Activated naive CD8-positive, alpha-beta T cell treated with anti-CD3 and anti-CD28 coated beads for 36 hours (primary cell): Measurements from ENCODE around the gene PRRC2B. TPM values are rescaled to one million over a fixed set of nuclear protein-coding genes. Genes with fewer than 3 reads are reported as not detected.

Experiments used
- DNase-seq: peaks from one replicate; pipeline ENCODE4 v3.0.0; 2021
- H3K27ac Mint-ChIP-seq: one replicate; pipeline ENCODE4 v1.8.0; 2022; ENCODE audit warnings: mild to moderate bottlenecking, moderate library complexity, mixed read lengths
- H3K27me3 Mint-ChIP-seq: one replicate; pipeline ENCODE4 v1.8.0; 2022; ENCODE audit warnings: mild to moderate bottlenecking, mixed read lengths
- H3K36me3 Mint-ChIP-seq: one replicate; pipeline ENCODE4 v1.8.0; 2021; ENCODE audit warnings: mild to moderate bottlenecking, mixed read lengths
- H3K4me1 Mint-ChIP-seq: one replicate; pipeline ENCODE4 v1.8.0; 2021; ENCODE audit warnings: mixed read lengths
- H3K4me3 Mint-ChIP-seq: one replicate; pipeline ENCODE4 v1.8.0; 2022; ENCODE audit warnings: mild to moderate bottlenecking, moderate library complexity, mixed read lengths
- H3K9me3 Mint-ChIP-seq: one replicate; pipeline ENCODE4 v1.8.0; 2022; ENCODE audit warnings: mixed read lengths
- total RNA-seq, 2 experiments: library from RNA; stranded (reverse); gene quantifications; one replicate each; pipeline ENCODE4 v1.2.3, GENCODE V29; 2021

The PRRC2B gene
- total RNA-seq, 2 experiments from 2014 or later = 128 to 135 TPM

GRCh38 chr9:131429121-131430012 is 35.5 kb downstream of the PRRC2B start:
- Mint-ChIP-seq H3K9me3 (no peaks in the 10 kb centered on the region), H3K27me3 (no peaks in the 10 kb centered on the region), H3K36me3 (peaks cover 43% of the 10 kb centered on the region), H3K4me1 (peaks cover 38% of the 10 kb centered on the region), H3K4me3 (no peak overlapping the region), H3K27ac (peak overlapping the region; percentile 56)
- no peak for DNase-seq

GRCh38 chr9:131432050-131432449 is 38.2 kb downstream of the PRRC2B start:
- Mint-ChIP-seq H3K4me1 (peaks cover 33% of the 10 kb centered on the region), H3K9me3 (no peaks in the 10 kb centered on the region), H3K27me3 (no peaks in the 10 kb centered on the region), H3K4me3 (no peak overlapping the region), H3K27ac (peak overlapping the region; percentile 12), H3K36me3 (peaks cover 30% of the 10 kb centered on the region)
- DNase-seq = no peak

- H3K9me3 Mint-ChIP-seq = no peaks in the 10 kb centered on the region
- DNase-seq = no peak
- no peak overlapping the region for H3K4me3 Mint-ChIP-seq
- H3K36me3 Mint-ChIP-seq = peaks cover 29% of the 10 kb centered on the region
- peaks cover 31% of the 10 kb centered on the region for H3K4me1 Mint-ChIP-seq
- H3K27me3 Mint-ChIP-seq = no peaks in the 10 kb centered on the region
- H3K27ac Mint-ChIP-seq = peak overlapping the region; percentile 12
Measured at GRCh38 chr9:131432597-131433301, 38.9 kb downstream of the PRRC2B start.

- Mint-ChIP-seq H3K4me1 (peaks cover 31% of the 10 kb centered on the region), H3K27me3 (no peaks in the 10 kb centered on the region), H3K4me3 (no peak overlapping the region), H3K27ac (no peak overlapping the region), H3K36me3 (peaks cover 31% of the 10 kb centered on the region), H3K9me3 (no peaks in the 10 kb centered on the region)
- DNase-seq = no peak
Measured at GRCh38 chr9:131433302-131433854, 39.5 kb downstream of the PRRC2B start.

- no peak overlapping the region for H3K27ac Mint-ChIP-seq
- H3K9me3 Mint-ChIP-seq = no peaks in the 10 kb centered on the region
- peaks cover 28% of the 10 kb centered on the region for H3K36me3 Mint-ChIP-seq
Measured at GRCh38 chr9:131434673-131435072, 40.8 kb downstream of the PRRC2B start.

GRCh38 chr9:131436376-131436775 is 42.5 kb downstream of the PRRC2B start:
- Mint-ChIP-seq H3K27ac (no peak overlapping the region), H3K9me3 (no peaks in the 10 kb centered on the region), H3K27me3 (no peaks in the 10 kb centered on the region), H3K36me3 (peaks cover 37% of the 10 kb centered on the region), H3K4me3 (no peak overlapping the region), H3K4me1 (peaks cover 36% of the 10 kb centered on the region)
- no peak for DNase-seq

More at GRCh38 chr9:131434673-131435072, 40.8 kb downstream of the PRRC2B start:
- peaks cover 29% of the 10 kb centered on the region for H3K4me1 Mint-ChIP-seq
- no peak for DNase-seq
- H3K4me3 Mint-ChIP-seq = no peak overlapping the region
- no peaks in the 10 kb centered on the region for H3K27me3 Mint-ChIP-seq

GRCh38 chr9:131436865-131437271 is 43.0 kb downstream of the PRRC2B start:
- H3K36me3 Mint-ChIP-seq = peaks cover 39% of the 10 kb centered on the region
- no peaks in the 10 kb centered on the region for H3K9me3 Mint-ChIP-seq
- H3K27me3 Mint-ChIP-seq = no peaks in the 10 kb centered on the region
- no peak overlapping the region for H3K27ac Mint-ChIP-seq
- no peak for DNase-seq
- H3K4me3 Mint-ChIP-seq = no peak overlapping the region
- H3K4me1 Mint-ChIP-seq = peaks cover 41% of the 10 kb centered on the region

GRCh38 chr9:131438190-131438589 is 44.3 kb downstream of the PRRC2B start:
- peaks cover 29% of the 10 kb centered on the region for H3K36me3 Mint-ChIP-seq
- no peaks in the 10 kb centered on the region for H3K9me3 Mint-ChIP-seq
- H3K4me3 Mint-ChIP-seq = no peak overlapping the region
- H3K4me1 Mint-ChIP-seq = peaks cover 34% of the 10 kb centered on the region
- peak overlapping the region; percentile 43 for H3K27ac Mint-ChIP-seq
- H3K27me3 Mint-ChIP-seq = no peaks in the 10 kb centered on the region
- DNase-seq = no peak

GRCh38 chr9:131439224-131439623 is 45.3 kb downstream of the PRRC2B start:
- H3K27ac Mint-ChIP-seq = peak overlapping the region; percentile 43
- H3K9me3 Mint-ChIP-seq = no peaks in the 10 kb centered on the region
- no peak for DNase-seq
- peaks cover 34% of the 10 kb centered on the region for H3K4me1 Mint-ChIP-seq
- no peak overlapping the region for H3K4me3 Mint-ChIP-seq
- peaks cover 31% of the 10 kb centered on the region for H3K36me3 Mint-ChIP-seq
- H3K27me3 Mint-ChIP-seq = no peaks in the 10 kb centered on the region

GRCh38 chr9:131441441-131441840 is 47.6 kb downstream of the PRRC2B start:
- peak overlapping the region; percentile 59 for H3K27ac Mint-ChIP-seq
- DNase-seq = no peak
- peaks cover 34% of the 10 kb centered on the region for H3K36me3 Mint-ChIP-seq
- peaks cover 29% of the 10 kb centered on the region for H3K4me1 Mint-ChIP-seq
- H3K9me3 Mint-ChIP-seq = no peaks in the 10 kb centered on the region
- H3K27me3 Mint-ChIP-seq = no peaks in the 10 kb centered on the region
- no peak overlapping the region for H3K4me3 Mint-ChIP-seq

GRCh38 chr9:131442351-131442750 is 48.5 kb downstream of the PRRC2B start:
- peaks cover 29% of the 10 kb centered on the region for H3K4me1 Mint-ChIP-seq
- H3K36me3 Mint-ChIP-seq = peaks cover 36% of the 10 kb centered on the region
- no peak for DNase-seq
- H3K4me3 Mint-ChIP-seq = no peak overlapping the region
- H3K27ac Mint-ChIP-seq = no peak overlapping the region
- no peaks in the 10 kb centered on the region for H3K27me3 Mint-ChIP-seq
- H3K9me3 Mint-ChIP-seq = no peaks in the 10 kb centered on the region

- H3K36me3 Mint-ChIP-seq = peaks cover 37% of the 10 kb centered on the region
- H3K27ac Mint-ChIP-seq = no peak overlapping the region
- H3K4me3 Mint-ChIP-seq = no peak overlapping the region
- H3K9me3 Mint-ChIP-seq = no peaks in the 10 kb centered on the region
- no peaks in the 10 kb centered on the region for H3K27me3 Mint-ChIP-seq
- H3K4me1 Mint-ChIP-seq = peaks cover 28% of the 10 kb centered on the region
- no peak for DNase-seq
Measured at GRCh38 chr9:131443648-131444047, 49.8 kb downstream of the PRRC2B start.

GRCh38 chr9:131446276-131446675 is 52.4 kb downstream of the PRRC2B start:
- Mint-ChIP-seq H3K27me3 (no peaks in the 10 kb centered on the region), H3K4me1 (peaks cover 13% of the 10 kb centered on the region), H3K36me3 (peaks cover 38% of the 10 kb centered on the region), H3K27ac (no peak overlapping the region), H3K9me3 (no peaks in the 10 kb centered on the region), H3K4me3 (no peak overlapping the region)
- DNase-seq = no peak

- Mint-ChIP-seq H3K9me3 (no peaks in the 10 kb centered on the region), H3K27ac (peak overlapping the region; percentile 13), H3K36me3 (peaks cover 36% of the 10 kb centered on the region), H3K4me1 (peaks cover 13% of the 10 kb centered on the region), H3K27me3 (no peaks in the 10 kb centered on the region), H3K4me3 (no peak overlapping the region)
- DNase-seq = no peak
Measured at GRCh38 chr9:131447148-131447547, 53.3 kb downstream of the PRRC2B start.

GRCh38 chr9:131447600-131447999 is 53.7 kb downstream of the PRRC2B start:
- H3K4me1 Mint-ChIP-seq = peaks cover 17% of the 10 kb centered on the region
- H3K36me3 Mint-ChIP-seq = peaks cover 37% of the 10 kb centered on the region
- no peaks in the 10 kb centered on the region for H3K9me3 Mint-ChIP-seq
- no peak for DNase-seq
- no peaks in the 10 kb centered on the region for H3K27me3 Mint-ChIP-seq
- H3K4me3 Mint-ChIP-seq = no peak overlapping the region
- H3K27ac Mint-ChIP-seq = no peak overlapping the region
